ENCODE measurements around the gene CCDC61.

CCDC61 gene

GRCh38 chr19:46015687-46016425 lies 20.6 kb downstream of the CCDC61 start:
- H2AFZ ChIP-seq (ENCODE audit: low read length): peak overlapping the region; percentile 91
- H3K27me3 ChIP-seq (replicated peaks; ENCODE audit: insufficient read depth, low read length): no peaks in the 10 kb centered on the region
- peak overlapping the region; percentile 96 for H3K4me2 ChIP-seq (ENCODE audit: low read depth, low read length)
- no peak for TF ChIP-seq EZH2phosphoT487 (IDR thresholded peaks at IDR 0.05; ENCODE audit: low read length)
- no peak for TF ChIP-seq CTCF (IDR thresholded peaks at IDR 0.05; ENCODE audit: low read length)
- no peak for TF ChIP-seq EZH2 (optimal IDR thresholded peaks at IDR 0.05; ENCODE audit: low read depth, low read length)
- H3K9me3 ChIP-seq (replicated peaks; ENCODE audit: insufficient read depth, low read length): no peaks in the 10 kb centered on the region
- H4K20me1 ChIP-seq (ENCODE audit: insufficient read depth, low read length): no peaks in the 10 kb centered on the region
- no peaks in the 10 kb centered on the region for H3K36me3 ChIP-seq (replicated peaks; ENCODE audit: insufficient read depth, low read length)
- H3K9ac ChIP-seq (ENCODE audit: low read length): peak overlapping the region; percentile 32; the same call in 1 of the 2 replicates
- H3K4me3 ChIP-seq (ENCODE audit: low read length): peak overlapping the region; percentile 83
- no peaks in the 10 kb centered on the region for H3K79me2 ChIP-seq (ENCODE audit: low read length)
- peaks cover 6% of the 10 kb centered on the region for H3F3A ChIP-seq (ENCODE audit: insufficient read depth, low read length)
- H3K4me1 ChIP-seq (ENCODE audit: low read length): 0 out of 2 replicates have a peak, but pooled peaks cover 4% of the 10 kb centered on the region
- peak; percentile 27 for DNase-seq
- H3K9me2 ChIP-seq (replicated peaks; ENCODE audit: insufficient read depth, low read length): no peaks in the 10 kb centered on the region
- no peak overlapping the region for H3K27ac ChIP-seq (ENCODE audit: low read length)

- peak overlapping the region; percentile 32; the same call in 1 of the 2 replicates for H3K9ac ChIP-seq (ENCODE audit: low read length)
- H3F3A ChIP-seq (ENCODE audit: insufficient read depth, low read length): peaks cover 6% of the 10 kb centered on the region
- peak; percentile 74 for DNase-seq
- H3K4me2 ChIP-seq (ENCODE audit: low read depth, low read length): peak overlapping the region; percentile 96
- no peaks in the 10 kb centered on the region for H3K79me2 ChIP-seq (ENCODE audit: low read length)
- H4K20me1 ChIP-seq (ENCODE audit: insufficient read depth, low read length): no peaks in the 10 kb centered on the region
- H3K27me3 ChIP-seq (replicated peaks; ENCODE audit: insufficient read depth, low read length): no peaks in the 10 kb centered on the region
- no peaks in the 10 kb centered on the region for H3K9me3 ChIP-seq (replicated peaks; ENCODE audit: insufficient read depth, low read length)
- peak overlapping the region; percentile 91 for H2AFZ ChIP-seq (ENCODE audit: low read length)
- no peak overlapping the region for H3K27ac ChIP-seq (ENCODE audit: low read length)
- H3K4me1 ChIP-seq (ENCODE audit: low read length): 0 out of 2 replicates have a peak, but pooled peaks cover 4% of the 10 kb centered on the region
- H3K9me2 ChIP-seq (replicated peaks; ENCODE audit: insufficient read depth, low read length): no peaks in the 10 kb centered on the region
- peak overlapping the region; percentile 83 for H3K4me3 ChIP-seq (ENCODE audit: low read length)
- TF ChIP-seq EZH2phosphoT487 (IDR thresholded peaks at IDR 0.05; ENCODE audit: low read length) (no peak), CTCF (IDR thresholded peaks at IDR 0.05; ENCODE audit: low read length) (peak; percentile 59)
- no peaks in the 10 kb centered on the region for H3K36me3 ChIP-seq (replicated peaks; ENCODE audit: insufficient read depth, low read length)
Measured at GRCh38 chr19:46016426-46017094, 21.3 kb downstream of the CCDC61 start.

GRCh38 chr19:46017095-46017429 lies 21.8 kb downstream of the CCDC61 start:
- H3K9me3 ChIP-seq (replicated peaks; ENCODE audit: insufficient read depth, low read length): no peaks in the 10 kb centered on the region
- H3K36me3 ChIP-seq (replicated peaks; ENCODE audit: insufficient read depth, low read length): no peaks in the 10 kb centered on the region
- no peaks in the 10 kb centered on the region for H4K20me1 ChIP-seq (ENCODE audit: insufficient read depth, low read length)
- H3K27ac ChIP-seq (ENCODE audit: low read length): no peak overlapping the region
- H3K27me3 ChIP-seq (replicated peaks; ENCODE audit: insufficient read depth, low read length): no peaks in the 10 kb centered on the region
- H3K4me2 ChIP-seq (ENCODE audit: low read depth, low read length): peak overlapping the region; percentile 36; the same call in 1 of the 2 replicates
- H3K4me3 ChIP-seq (ENCODE audit: low read length): no peak overlapping the region
- no peak overlapping the region for H2AFZ ChIP-seq (ENCODE audit: low read length)
- no peak overlapping the region for H3K9ac ChIP-seq (ENCODE audit: low read length)
- TF ChIP-seq EZH2 (optimal IDR thresholded peaks at IDR 0.05; ENCODE audit: low read depth, low read length) (no peak), CTCF (IDR thresholded peaks at IDR 0.05; ENCODE audit: low read length) (no peak; the same call in 1 of the 2 replicates), EZH2phosphoT487 (IDR thresholded peaks at IDR 0.05; ENCODE audit: low read length) (no peak)
- peaks cover 6% of the 10 kb centered on the region for H3F3A ChIP-seq (ENCODE audit: insufficient read depth, low read length)
- no peak for DNase-seq
- H3K9me2 ChIP-seq (replicated peaks; ENCODE audit: insufficient read depth, low read length): no peaks in the 10 kb centered on the region
- H3K79me2 ChIP-seq (ENCODE audit: low read length): no peaks in the 10 kb centered on the region
- H3K4me1 ChIP-seq (ENCODE audit: low read length): 0 out of 2 replicates have a peak, but pooled peaks cover 4% of the 10 kb centered on the region

Data from MM.1S (cell line).